ENCODE measurements around the gene BDH2. TPM values are rescaled to one million over a fixed set of nuclear protein-coding genes. Genes with fewer than 3 reads are reported as not detected.

The BDH2 gene
- total and polyA plus RNA-seq, 2 of the 8 experiments (the other 6 are each of a cell fraction or from before 2014, with no cell fraction given): 46.0 to 46.2 TPM

DNA sequence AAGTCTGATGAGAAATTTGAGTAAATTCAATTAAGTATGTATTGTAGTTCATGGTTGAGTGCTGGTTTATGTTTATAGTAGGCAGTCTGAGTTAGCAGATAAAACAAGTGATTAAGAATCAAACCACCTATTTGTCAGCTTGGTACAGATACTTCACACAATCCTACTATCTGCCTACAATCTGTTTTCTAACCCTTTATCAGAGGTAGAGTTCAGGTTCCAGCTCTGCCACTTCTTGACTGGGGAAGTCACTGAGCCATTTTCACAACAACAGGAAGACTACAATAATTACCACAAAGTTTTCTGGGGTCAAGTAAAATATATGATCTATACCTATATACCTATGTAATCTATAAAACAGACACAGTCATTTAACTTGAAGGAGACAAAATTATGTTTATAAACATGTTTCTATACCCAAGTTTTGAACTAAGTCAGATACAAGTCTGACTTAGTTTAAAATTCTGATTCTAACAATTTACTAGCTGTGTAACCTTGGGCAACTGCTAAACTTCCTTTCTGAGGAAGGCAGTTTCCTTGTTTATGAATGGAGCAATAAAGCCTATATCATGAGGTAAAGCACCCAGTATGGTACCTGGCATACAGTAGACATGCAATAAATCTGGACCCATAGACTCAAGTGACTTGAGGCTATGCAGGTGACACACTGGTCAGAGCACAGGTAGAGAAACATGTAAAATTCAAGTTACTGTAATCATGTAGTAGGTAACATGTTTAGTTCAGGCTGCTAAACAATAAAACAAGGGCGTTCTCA is 37.2 kb upstream of the BDH2 start:
- H2BK120ac ChIP-seq (replicated peaks; ENCODE audit: low read depth, low read length): no peak overlapping the region
- no peak overlapping the region for H4K91ac ChIP-seq (replicated peaks; ENCODE audit: insufficient read length, low read length)
- no peak overlapping the region for H3K4me3 ChIP-seq (ENCODE audit: extremely low read depth in 1 of 4, insufficient read depth in 2 of 4, low read depth in 3 of 4, low read length in 4 of 4)
- H2AFZ ChIP-seq (ENCODE audit: low read length): no peak overlapping the region
- H3K79me1 ChIP-seq (ENCODE audit: low read depth, low read length): no peaks in the 10 kb centered on the region
- H3K4me2 ChIP-seq (ENCODE audit: insufficient read depth in 1 of 2, low read depth in 2 of 2, low read length in 2 of 2): no peak overlapping the region
- TF ChIP-seq CEBPB (IDR thresholded peaks at IDR 0.05; ENCODE audit: low read depth, low read length) (no peak), EZH2 (IDR thresholded peaks at IDR 0.05; ENCODE audit: low read depth, low read length, severe bottlenecking) (no peak), PHF8 (conservative IDR thresholded peaks at IDR 0.05; ENCODE audit: low read depth, low read length) (no peak), SIX5 (IDR thresholded peaks at IDR 0.05; ENCODE audit: low read depth, low read length) (no peak), FOSL1 (IDR thresholded peaks at IDR 0.05; ENCODE audit: insufficient read depth, low read depth, low read length) (no peak), YY1 (IDR thresholded peaks at IDR 0.05; ENCODE audit: low read depth, low read length) (no peak), HDAC6 (IDR thresholded peaks at IDR 0.05; ENCODE audit: low read depth, low read length) (no peak), RNF2 (IDR thresholded peaks at IDR 0.05; ENCODE audit: borderline replicate concordance, low read depth, low read length, missing control alignments, poor library complexity, severe bottlenecking) (no peak), CHD1 (IDR thresholded peaks at IDR 0.05; ENCODE audit: low read depth, low read length) (no peak)
- TF ChIP-seq, protein P1, sequence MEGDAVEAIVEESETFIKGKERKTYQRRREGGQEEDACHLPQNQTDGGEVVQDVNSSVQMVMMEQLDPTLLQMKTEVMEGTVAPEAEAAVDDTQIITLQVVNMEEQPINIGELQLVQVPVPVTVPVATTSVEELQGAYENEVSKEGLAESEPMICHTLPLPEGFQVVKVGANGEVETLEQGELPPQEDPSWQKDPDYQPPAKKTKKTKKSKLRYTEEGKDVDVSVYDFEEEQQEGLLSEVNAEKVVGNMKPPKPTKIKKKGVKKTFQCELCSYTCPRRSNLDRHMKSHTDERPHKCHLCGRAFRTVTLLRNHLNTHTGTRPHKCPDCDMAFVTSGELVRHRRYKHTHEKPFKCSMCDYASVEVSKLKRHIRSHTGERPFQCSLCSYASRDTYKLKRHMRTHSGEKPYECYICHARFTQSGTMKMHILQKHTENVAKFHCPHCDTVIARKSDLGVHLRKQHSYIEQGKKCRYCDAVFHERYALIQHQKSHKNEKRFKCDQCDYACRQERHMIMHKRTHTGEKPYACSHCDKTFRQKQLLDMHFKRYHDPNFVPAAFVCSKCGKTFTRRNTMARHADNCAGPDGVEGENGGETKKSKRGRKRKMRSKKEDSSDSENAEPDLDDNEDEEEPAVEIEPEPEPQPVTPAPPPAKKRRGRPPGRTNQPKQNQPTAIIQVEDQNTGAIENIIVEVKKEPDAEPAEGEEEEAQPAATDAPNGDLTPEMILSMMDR (IDR thresholded peaks at IDR 0.05; ENCODE audit: control extremely low read depth in 1 of 3, insufficient read depth in 1 of 3, low read depth in 1 of 3, low read length in 3 of 3): no peak
- H4K5ac ChIP-seq (ENCODE audit: insufficient read length, low read depth, low read length): no peak overlapping the region
- no peak overlapping the region for H3K14ac ChIP-seq (ENCODE audit: insufficient read length)
- no peak overlapping the region for H3K27ac ChIP-seq (ENCODE audit: low read depth, low read length)
- H2BK5ac ChIP-seq (ENCODE audit: low read depth, low read length): no peak overlapping the region
- H3K27me3 ChIP-seq (replicated peaks in 1 of 4; ENCODE audit: control insufficient read depth in 3 of 4, extremely low read depth in 1 of 4, insufficient read depth in 3 of 4, low read length in 3 of 4): no peaks in the 10 kb centered on the region
- no peak overlapping the region for H4K8ac ChIP-seq (ENCODE audit: extremely low read depth, insufficient read depth, low read length)
- POLR2A ChIA-PET (ENCODE audit: partially characterized antibody): no interaction called here
- no peak overlapping the region for H3K23ac ChIP-seq (ENCODE audit: insufficient read length)
- H2BK12ac ChIP-seq (ENCODE audit: low read depth, low read length): no peak overlapping the region
- no peak overlapping the region for H2AK5ac ChIP-seq (ENCODE audit: low read depth, low read length)
- CTCF ChIA-PET (ENCODE audit: partially characterized antibody): no interaction called here
- no peaks in the 10 kb centered on the region for H3K79me2 ChIP-seq (ENCODE audit: control insufficient read depth in 1 of 2, insufficient read depth in 2 of 2, low read length in 2 of 2)
- no peak overlapping the region for H2BK20ac ChIP-seq (ENCODE audit: low read length)
- 94% methylated on average over 1 of the region's 1 CpG; no CpG with 5 or more reads in 1 of the 2 experiments for WGBS, 2 experiments (ENCODE audit: extremely low coverage in 1 of 2, insufficient coverage in 1 of 2, insufficient read length in 1 of 2, insufficient replicate concordance in 2 of 2, low coverage in 1 of 2, low lambda C conversion rate in 2 of 2, missing lambda C conversion rate in 1 of 2)
- peaks cover 8 to 64% (median 41%) of the 10 kb centered on the region in 4 experiments for H3K36me3 ChIP-seq (ENCODE audit: control insufficient read depth in 2 of 4, insufficient read depth in 4 of 4, low read length in 3 of 4)
- no peak overlapping the region for H2BK15ac ChIP-seq (ENCODE audit: low read length)
- FAIRE-seq (no peak), DNase-seq (ENCODE audit: low read depth in 1 of 2, low spot score in 2 of 2) (no peak)
- H3K4ac ChIP-seq (replicated peaks; ENCODE audit: insufficient read length, low read depth, low read length): no peak overlapping the region
- no peaks in the 10 kb centered on the region for H3K4me1 ChIP-seq (replicated peaks in 1 of 4; ENCODE audit: control insufficient read depth in 3 of 4, insufficient read depth in 4 of 4, low read length in 3 of 4)
- H3K9me3 ChIP-seq (ENCODE audit: insufficient read depth in 2 of 2, low read depth in 1 of 2, low read length in 1 of 2): no peaks in the 10 kb centered on the region
- H4K20me1 ChIP-seq (replicated peaks in 1 of 2; ENCODE audit: control insufficient read depth in 1 of 2, insufficient read depth in 2 of 2, low read length in 2 of 2): no peaks in the 10 kb centered on the region
- no peak overlapping the region for H3K18ac ChIP-seq (ENCODE audit: extremely low read depth, low read length)
- no peak overlapping the region for H3K9ac ChIP-seq (replicated peaks in 1 of 4; ENCODE audit: extremely low read depth in 1 of 4, low read depth in 3 of 4, low read length in 3 of 4)
- H3K56ac ChIP-seq (replicated peaks; ENCODE audit: insufficient read length, low read depth, low read length): no peak overlapping the region
- H3K23me2 ChIP-seq (ENCODE audit: low read depth, low read length): no peaks in the 10 kb centered on the region
